ENCODE results near the gene TSPEAR. TPM values are rescaled to one million over a fixed set of nuclear protein-coding genes. Genes with fewer than 3 reads are reported as not detected.

The TSPEAR gene
- total RNA-seq, 1 experiment from 2014 or later = 1.8 TPM

GRCh38 chr21:44518686-44519085, 192.7 kb downstream of the TSPEAR start:
- H3K36me3 ChIP-seq (replicated peaks; ENCODE audit: control insufficient read depth, insufficient read depth, low read length) = no peaks in the 10 kb centered on the region
- H3K4me3 ChIP-seq (ENCODE audit: insufficient read depth, low read depth, low read length) = no peak overlapping the region
- peak; percentile 30 for DNase-seq
- H3K27me3 ChIP-seq (ENCODE audit: control insufficient read depth, insufficient read depth, low read length) = no peaks in the 10 kb centered on the region

- Histone ChIP-seq H3K27me3 (ENCODE audit: control insufficient read depth, insufficient read depth, low read length) (no peaks in the 10 kb centered on the region), H3K4me3 (ENCODE audit: insufficient read depth, low read depth, low read length) (peak overlapping the region; percentile 25; the same call in 1 of the 2 replicates), H3K36me3 (replicated peaks; ENCODE audit: control insufficient read depth, insufficient read depth, low read length) (no peaks in the 10 kb centered on the region)
- DNase-seq = peak; percentile 85
These were observed 194.0 kb downstream of the TSPEAR start for GRCh38 chr21:44517175-44517899.

- no peak for DNase-seq
- no peak overlapping the region for H3K4me3 ChIP-seq (ENCODE audit: insufficient read depth, low read depth, low read length)
- no peaks in the 10 kb centered on the region for H3K36me3 ChIP-seq (replicated peaks; ENCODE audit: control insufficient read depth, insufficient read depth, low read length)
These were observed 194.6 kb downstream of the TSPEAR start for GRCh38 chr21:44516828-44517174.

GRCh38 chr21:44516342-44516741, 195.0 kb downstream of the TSPEAR start:
- DNase-seq = peak; percentile 47
- H3K36me3 ChIP-seq (replicated peaks; ENCODE audit: control insufficient read depth, insufficient read depth, low read length) = peaks cover 2% of the 10 kb centered on the region; the same call in 1 of the 2 replicates
- no peaks in the 10 kb centered on the region for H3K27me3 ChIP-seq (ENCODE audit: control insufficient read depth, insufficient read depth, low read length)
- H3K4me3 ChIP-seq (ENCODE audit: insufficient read depth, low read depth, low read length) = no peak overlapping the region

More at GRCh38 chr21:44516828-44517174, 194.6 kb downstream of the TSPEAR start:
- no peaks in the 10 kb centered on the region for H3K27me3 ChIP-seq (ENCODE audit: control insufficient read depth, insufficient read depth, low read length)

- H3K36me3 ChIP-seq (replicated peaks; ENCODE audit: control insufficient read depth, insufficient read depth, low read length) = peaks cover 6% of the 10 kb centered on the region
- H3K4me3 ChIP-seq (ENCODE audit: insufficient read depth, low read depth, low read length) = no peak overlapping the region
- H3K27me3 ChIP-seq (ENCODE audit: control insufficient read depth, insufficient read depth, low read length) = no peaks in the 10 kb centered on the region
- DNase-seq = peak; percentile 50
These were observed 195.8 kb downstream of the TSPEAR start for GRCh38 chr21:44515359-44516165.

GRCh38 chr21:44514746-44515358, 196.5 kb downstream of the TSPEAR start:
- H3K27me3 ChIP-seq (ENCODE audit: control insufficient read depth, insufficient read depth, low read length) = no peaks in the 10 kb centered on the region
- peaks cover 6% of the 10 kb centered on the region for H3K36me3 ChIP-seq (replicated peaks; ENCODE audit: control insufficient read depth, insufficient read depth, low read length)
- H3K4me3 ChIP-seq (ENCODE audit: insufficient read depth, low read depth, low read length) = no peak overlapping the region
- DNase-seq = no peak

- H3K4me3 ChIP-seq (ENCODE audit: insufficient read depth, low read depth, low read length) = no peak overlapping the region
- peaks cover 6% of the 10 kb centered on the region for H3K36me3 ChIP-seq (replicated peaks; ENCODE audit: control insufficient read depth, insufficient read depth, low read length)
- H3K27me3 ChIP-seq (ENCODE audit: control insufficient read depth, insufficient read depth, low read length) = no peaks in the 10 kb centered on the region
- no peak for DNase-seq
These were observed 197.2 kb downstream of the TSPEAR start for GRCh38 chr21:44514218-44514520.

GRCh38 chr21:44513389-44514217, 197.8 kb downstream of the TSPEAR start:
- no peak overlapping the region for H3K4me3 ChIP-seq (ENCODE audit: insufficient read depth, low read depth, low read length)
- DNase-seq = peak; percentile 63
- H3K36me3 ChIP-seq (replicated peaks; ENCODE audit: control insufficient read depth, insufficient read depth, low read length) = peaks cover 6% of the 10 kb centered on the region
- no peaks in the 10 kb centered on the region for H3K27me3 ChIP-seq (ENCODE audit: control insufficient read depth, insufficient read depth, low read length)

GRCh38 chr21:44512496-44513388, 198.6 kb downstream of the TSPEAR start:
- Histone ChIP-seq H3K4me3 (ENCODE audit: insufficient read depth, low read depth, low read length) (no peak overlapping the region), H3K36me3 (replicated peaks; ENCODE audit: control insufficient read depth, insufficient read depth, low read length) (peaks cover 6% of the 10 kb centered on the region), H3K27me3 (ENCODE audit: control insufficient read depth, insufficient read depth, low read length) (no peaks in the 10 kb centered on the region)
- peak; percentile 46 for DNase-seq

- peaks cover 6% of the 10 kb centered on the region for H3K36me3 ChIP-seq (replicated peaks; ENCODE audit: control insufficient read depth, insufficient read depth, low read length)
- peak; percentile 58 for DNase-seq
- H3K4me3 ChIP-seq (ENCODE audit: insufficient read depth, low read depth, low read length) = no peak overlapping the region
- H3K27me3 ChIP-seq (ENCODE audit: control insufficient read depth, insufficient read depth, low read length) = no peaks in the 10 kb centered on the region
These were observed 199.5 kb downstream of the TSPEAR start for GRCh38 chr21:44511938-44512275.

- Histone ChIP-seq H3K4me3 (ENCODE audit: insufficient read depth, low read depth, low read length) (no peak overlapping the region), H3K27me3 (ENCODE audit: control insufficient read depth, insufficient read depth, low read length) (no peaks in the 10 kb centered on the region), H3K36me3 (replicated peaks; ENCODE audit: control insufficient read depth, insufficient read depth, low read length) (peaks cover 6% of the 10 kb centered on the region)
- DNase-seq = peak; percentile 40
These were observed 200.0 kb downstream of the TSPEAR start for GRCh38 chr21:44511219-44511937.

GRCh38 chr21:44510508-44511218, 200.7 kb downstream of the TSPEAR start:
- Histone ChIP-seq H3K4me3 (ENCODE audit: insufficient read depth, low read depth, low read length) (peak overlapping the region; percentile 16; the same call in 1 of the 2 replicates), H3K36me3 (replicated peaks; ENCODE audit: control insufficient read depth, insufficient read depth, low read length) (peaks cover 6% of the 10 kb centered on the region), H3K27me3 (ENCODE audit: control insufficient read depth, insufficient read depth, low read length) (no peaks in the 10 kb centered on the region)
- peak; percentile 97 for DNase-seq

GRCh38 chr21:44510109-44510507, 201.3 kb downstream of the TSPEAR start:
- Histone ChIP-seq H3K27me3 (ENCODE audit: control insufficient read depth, insufficient read depth, low read length) (no peaks in the 10 kb centered on the region), H3K36me3 (replicated peaks; ENCODE audit: control insufficient read depth, insufficient read depth, low read length) (peaks cover 6% of the 10 kb centered on the region), H3K4me3 (ENCODE audit: insufficient read depth, low read depth, low read length) (no peak overlapping the region)
- DNase-seq = no peak
